B cell (primary cell): ENCODE data around the gene SLC44A4. TPM values are rescaled to one million over a fixed set of nuclear protein-coding genes. Genes with fewer than 3 reads are reported as not detected.
A peak's percentile ranks its signal among the peaks of the same experiment; 100 is the strongest.

Experiments used
- ATAC-seq: fragments of 200-7000 bp; cut with Tn5 transposase; one replicate; pipeline ENCODE4 v1.10.0; 2021; ENCODE audit warnings: low read depth, mild to moderate bottlenecking, moderate number of reproducible peaks, moderate library complexity
- CTCF ChIA-PET: fragments of 350-600 bp; sonication (Branson Sonifier 250); formaldehyde crosslinking; loops from one replicate; lab custom pipeline; 2021; ENCODE audit warnings: antibody characterized with exemption, inconsistent platforms; lab: Charles Lee
- POLR2A ChIA-PET: fragments of 350-600 bp; sonication (Branson Sonifier 250); formaldehyde crosslinking; loops from one replicate; lab custom pipeline; 2021; ENCODE audit warnings: antibody characterized with exemption; lab: Charles Lee
- DNase-seq: peaks from one replicate; pipeline ENCODE4 v3.0.0; 2013
- H2AFZ ChIP-seq: 2 replicates; pipeline ENCODE4 v1.6.1; 2012; ENCODE audit warnings: mild to moderate bottlenecking, low read depth, low read length; ENCODE audit not compliant: insufficient read depth, poor library complexity, severe bottlenecking
- H3K27ac ChIP-seq, 2 donors: 1 replicate in 1 of 2; 2 replicates in 1 of 2; pipeline ENCODE4 v1.5.1; 2012 to 2013; ENCODE audit warnings: low read length in 2 of 2, mild to moderate bottlenecking in 2 of 2, moderate library complexity in 1 of 2
- H3K27me3 ChIP-seq, 4 experiments: fragments of 200-600 bp in 1 of 4; sonication (generic) in 1 of 4; replicated peaks in 1 of 4; 1 replicate in 2 of 4; 2 replicates in 2 of 4; pipeline versions ENCODE4 v1.6.1 to v1.7.0; 2013 to 2016; ENCODE audit warnings: low read length in 3 of 4, mild to moderate bottlenecking in 2 of 4, mixed read lengths in 1 of 4, moderate library complexity in 1 of 4; ENCODE audit not compliant: insufficient read depth in 4 of 4, control insufficient read depth in 3 of 4; ENCODE audit errors: control extremely low read depth in 1 of 4
- H3K36me3 ChIP-seq, 2 experiments: replicated peaks in 1 of 2; 1 replicate in 1 of 2; 2 replicates in 1 of 2; pipeline versions ENCODE4 v1.6.1 to v1.7.1; 2013; ENCODE audit warnings: low read length in 1 of 2; ENCODE audit not compliant: insufficient read depth in 2 of 2, control insufficient read depth in 1 of 2; ENCODE audit errors: control extremely low read depth in 1 of 2, extremely low read depth in 1 of 2
- H3K4me1 ChIP-seq, 2 donors: fragments of 200-600 bp in 1 of 2; sonication (generic) in 1 of 2; 1 replicate in 1 of 2; 2 replicates in 1 of 2; pipeline versions ENCODE4 v1.5.1 to v1.6.1; 2013 to 2017; ENCODE audit warnings: low read length in 2 of 2; ENCODE audit not compliant: control insufficient read depth in 2 of 2, insufficient read depth in 2 of 2
- H3K4me2 ChIP-seq: replicated peaks from 2 replicates; pipeline ENCODE3; 2012; ENCODE audit warnings: mild to moderate bottlenecking, low read depth, low read length; ENCODE audit not compliant: poor library complexity, severe bottlenecking
- H3K4me3 ChIP-seq, 5 experiments: fragments of 200-600 bp in 1 of 5; sonication (generic) in 1 of 5; 1 replicate in 3 of 5; 2 replicates in 2 of 5; pipeline versions ENCODE4 v1.5.1 to v1.7.0; 2011 to 2016; ENCODE audit warnings: low read length in 4 of 5, mild to moderate bottlenecking in 4 of 5, low read depth in 2 of 5, control low read depth in 1 of 5, moderate library complexity in 1 of 5; ENCODE audit not compliant: insufficient read depth in 1 of 5; ENCODE audit errors: control extremely low read depth in 1 of 5, extremely low read depth in 1 of 5
- H3K79me2 ChIP-seq: fragments of 200-600 bp; sonication (generic); one replicate; pipeline ENCODE4 v1.6.0; 2016; ENCODE audit warnings: low read length; ENCODE audit not compliant: control insufficient read depth, insufficient read depth
- H3K9ac ChIP-seq: fragments of 200-600 bp; sonication (generic); 2 replicates; pipeline ENCODE4 v1.6.1; 2017; ENCODE audit warnings: mild to moderate bottlenecking, low read length, moderate library complexity
- H3K9me3 ChIP-seq, 3 donors: one replicate each; pipeline versions ENCODE4 v1.6.1 to v1.7.1; 2013; ENCODE audit warnings: low read length in 2 of 3; ENCODE audit not compliant: control insufficient read depth in 2 of 3, insufficient read depth in 1 of 3; ENCODE audit errors: control extremely low read depth in 1 of 3
- H4K20me1 ChIP-seq: 2 replicates; pipeline ENCODE4 v1.6.0; 2012; ENCODE audit warnings: mild to moderate bottlenecking, low read length; ENCODE audit not compliant: insufficient read depth, control insufficient read depth, poor library complexity, severe bottlenecking
- H3K27ac Mint-ChIP-seq: one replicate; pipeline ENCODE4 v1.8.0; 2021; ENCODE audit warnings: mixed read lengths
- H3K27me3 Mint-ChIP-seq: one replicate; pipeline ENCODE4 v1.8.0; 2021; ENCODE audit warnings: mixed read lengths
- H3K4me1 Mint-ChIP-seq: one replicate; pipeline ENCODE4 v1.8.0; 2021; ENCODE audit warnings: mixed read lengths
- H3K4me3 Mint-ChIP-seq: one replicate; pipeline ENCODE4 v1.8.0; 2021; ENCODE audit warnings: mixed read lengths
- H3K9me3 Mint-ChIP-seq: one replicate; pipeline ENCODE4 v1.8.0; 2022; ENCODE audit warnings: mixed read lengths; ENCODE audit not compliant: insufficient read depth
- EZH2 ChIP-seq: IDR thresholded peaks from 2 replicates; pipeline ENCODE4 v1.6.1; 2012; ENCODE audit warnings: borderline replicate concordance, low read depth, mild to moderate bottlenecking, moderate library complexity, low read length; ENCODE audit not compliant: insufficient read depth, poor library complexity, severe bottlenecking
- WGBS: methylation state at CpG from one replicate; pipeline ENCODE4 v1.1.5; 2013; ENCODE audit warnings: missing lambda C conversion rate; ENCODE audit not compliant: insufficient coverage; 5-methylcytosine and 5-hydroxymethylcytosine counted together
- intact Hi-C: fragments of 100-400 bp; cut with micrococcal nuclease; formaldehyde crosslinking; loops from one replicate; pipeline ENCODE4 v1.10.0; 2022
- polyA plus RNA-seq: library from polyadenylated mRNA; depleted of rRNA; stranded (reverse); fragments of >200 nt; gene quantifications from 2 replicates; pipeline ENCODE4 v1.2.3, GENCODE V29; 2012
- total RNA-seq, 2 donors: library from RNA; stranded (reverse); fragments of 120-200 nt in 1 of 2; gene quantifications; 1 replicate in 1 of 2; 2 replicates in 1 of 2; pipeline versions ENCODE4 v1.2.3 to v1.2.4, GENCODE V29; 2013 to 2022
- TF ChIP-seq, protein P1 (sequence below): fragments of 200-600 bp; IDR thresholded peaks from one replicate; pipeline ENCODE4 v1.8.0; 2022; ENCODE audit warnings: antibody characterized with exemption, mild to moderate bottlenecking

Gene SLC44A4
- total and polyA plus RNA-seq, 2 donors (not counting 1 experiment from before 2014, with no cell fraction given): not detected

DNA sequence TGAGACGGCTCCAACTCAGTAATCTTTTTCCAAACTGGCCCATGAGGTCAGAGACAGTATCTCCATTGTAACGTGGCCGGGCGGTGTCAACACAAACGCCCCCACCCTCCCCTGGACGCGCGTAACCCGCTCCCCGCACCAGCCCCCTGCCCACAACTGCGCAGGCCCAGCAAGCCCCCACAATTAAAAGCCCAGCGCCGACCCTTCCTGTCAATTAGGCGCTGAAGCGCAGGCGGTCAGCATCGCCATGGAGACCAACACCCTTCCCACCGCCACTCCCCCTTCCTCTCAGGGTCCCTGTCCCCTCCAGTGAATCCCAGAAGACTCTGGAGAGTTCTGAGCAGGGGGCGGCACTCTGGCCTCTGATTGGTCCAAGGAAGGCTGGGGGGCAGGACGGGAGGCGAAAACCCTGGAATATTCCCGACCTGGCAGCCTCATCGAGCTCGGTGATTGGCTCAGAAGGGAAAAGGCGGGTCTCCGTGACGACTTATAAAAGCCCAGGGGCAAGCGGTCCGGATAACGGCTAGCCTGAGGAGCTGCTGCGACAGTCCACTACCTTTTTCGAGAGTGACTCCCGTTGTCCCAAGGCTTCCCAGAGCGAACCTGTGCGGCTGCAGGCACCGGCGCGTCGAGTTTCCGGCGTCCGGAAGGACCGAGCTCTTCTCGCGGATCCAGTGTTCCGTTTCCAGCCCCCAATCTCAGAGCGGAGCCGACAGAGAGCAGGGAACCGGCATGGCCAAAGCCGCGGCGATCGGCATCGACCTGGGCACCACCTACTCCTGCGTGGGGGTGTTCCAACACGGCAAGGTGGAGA lies 63.6 kb downstream of the SLC44A4 start, which contains the start of the genes HSPA1A and HSPA1L:
Gene HSPA1A, plus strand, starts transcription at position 519 of the 814 bp plus-strand sequence. Its CDS starts 214 bp downstream, at position 733.
Gene HSPA1L, minus strand, starts transcription at position 259 of the 814 bp plus-strand sequence. CDS start 3,311 bp downstream, outside the sequence.
- H3K27me3 Mint-ChIP-seq: no peaks in the 10 kb centered on the region
- no peaks in the 10 kb centered on the region for H3K9me3 Mint-ChIP-seq
- TF ChIP-seq, protein P1, sequence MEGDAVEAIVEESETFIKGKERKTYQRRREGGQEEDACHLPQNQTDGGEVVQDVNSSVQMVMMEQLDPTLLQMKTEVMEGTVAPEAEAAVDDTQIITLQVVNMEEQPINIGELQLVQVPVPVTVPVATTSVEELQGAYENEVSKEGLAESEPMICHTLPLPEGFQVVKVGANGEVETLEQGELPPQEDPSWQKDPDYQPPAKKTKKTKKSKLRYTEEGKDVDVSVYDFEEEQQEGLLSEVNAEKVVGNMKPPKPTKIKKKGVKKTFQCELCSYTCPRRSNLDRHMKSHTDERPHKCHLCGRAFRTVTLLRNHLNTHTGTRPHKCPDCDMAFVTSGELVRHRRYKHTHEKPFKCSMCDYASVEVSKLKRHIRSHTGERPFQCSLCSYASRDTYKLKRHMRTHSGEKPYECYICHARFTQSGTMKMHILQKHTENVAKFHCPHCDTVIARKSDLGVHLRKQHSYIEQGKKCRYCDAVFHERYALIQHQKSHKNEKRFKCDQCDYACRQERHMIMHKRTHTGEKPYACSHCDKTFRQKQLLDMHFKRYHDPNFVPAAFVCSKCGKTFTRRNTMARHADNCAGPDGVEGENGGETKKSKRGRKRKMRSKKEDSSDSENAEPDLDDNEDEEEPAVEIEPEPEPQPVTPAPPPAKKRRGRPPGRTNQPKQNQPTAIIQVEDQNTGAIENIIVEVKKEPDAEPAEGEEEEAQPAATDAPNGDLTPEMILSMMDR: no peak
- TF ChIP-seq EZH2: no peak
- peak within 1 kb of the TSS; percentile 50 to 79 (median 73) for H3K4me3 ChIP-seq
- no peaks in the 10 kb centered on the region for H3K27me3 ChIP-seq
- peak within 1 kb of the TSS; percentile 93 for H3K27ac Mint-ChIP-seq
- no peaks in the 10 kb centered on the region for H4K20me1 ChIP-seq
- H3K9me3 ChIP-seq: no peaks in the 10 kb centered on the region
- H3K4me1 Mint-ChIP-seq: peaks cover 22% of the 10 kb centered on the region
- peaks cover 12% of the 10 kb centered on the region for H3K79me2 ChIP-seq
- peaks cover 15 to 30% of the 10 kb centered on the region in 2 donors for H3K4me1 ChIP-seq
- H3K4me3 Mint-ChIP-seq: peak within 1 kb of the TSS; percentile 96
- ATAC-seq (peak; percentile 59), DNase-seq (peak; percentile 74)
- H2AFZ ChIP-seq: peak within 1 kb of the TSS; percentile 87
- CTCF ChIA-PET: interaction anchor here (0.9 to 3.6 kb wide), 9 partner anchors 9 to 134 kb away, joined by 3 to 49 read pairs (median 4); partner anchors contain the start of genes DDAH2, LSM2, LY6G5C and VARS1
- H3K27ac ChIP-seq: peak within 1 kb of the TSS; percentile 11 to 73
- no peaks in the 10 kb centered on the region for H3K36me3 ChIP-seq
- peak within 1 kb of the TSS; percentile 69 for H3K9ac ChIP-seq
- intact Hi-C loops: loop anchor here (2.0 to 5.0 kb wide), 3 partner anchors 16 to 47 kb away; partner anchors contain the start of gene NEU1
- WGBS: under 1% methylated on average over 48 of the region's 56 CpGs
- POLR2A ChIA-PET: interaction anchor here (0.6 to 2.9 kb wide), 16 partner anchors 9 to 247 kb away, joined by 3 to 37 read pairs (median 6); partner anchors contain the start of genes DDAH2, LSM2, MPIG6B and MSH5
- peak within 1 kb of the TSS; percentile 94 for H3K4me2 ChIP-seq
